ENCODE data around the gene MRTFA.
"Not testable (repeated sequence)": the region's sequence is repeated elsewhere in the genome, so short reads cannot be mapped to it uniquely, and the experiment has no call there.

Gene MRTFA

DNA sequence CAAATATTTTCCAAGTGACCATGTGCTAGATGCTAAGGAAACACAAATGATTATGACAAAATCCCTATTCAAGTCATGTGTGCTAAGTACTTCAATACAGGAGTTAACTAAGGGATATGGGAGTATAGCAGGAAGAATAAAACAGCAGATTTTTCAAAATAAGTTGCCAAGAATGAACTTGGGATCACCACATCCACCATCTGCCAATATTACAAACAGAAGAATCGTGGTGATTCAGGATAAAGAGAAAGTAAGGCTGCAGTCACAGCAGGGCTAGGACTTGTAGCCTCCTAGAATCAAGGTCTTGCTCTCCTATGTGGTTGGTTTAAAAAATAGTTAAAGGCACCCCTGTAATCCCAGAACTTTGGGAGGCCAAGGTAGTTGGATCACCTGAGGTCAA, 34.3 kb downstream of the MRTFA start:
- TF ChIP-seq ZFX (IDR thresholded peaks at IDR 0.05) (no peak), CTCF (conservative IDR thresholded peaks at IDR 0.05) (no peak)
- peak overlapping the region; percentile 56 for H3K27ac ChIP-seq

GRCh38 chr22:40599731-40600130, 36.8 kb downstream of the MRTFA start:
- TF ChIP-seq ZFX (IDR thresholded peaks at IDR 0.05) (no peak), CTCF (conservative IDR thresholded peaks at IDR 0.05) (no peak)

GRCh38 chr22:40598712-40599111, 37.8 kb downstream of the MRTFA start:
- not testable (repeated sequence) for H3K27ac ChIP-seq

More at GRCh38 chr22:40599731-40600130, 36.8 kb downstream of the MRTFA start:
- no peak overlapping the region for H3K27ac ChIP-seq

DNA sequence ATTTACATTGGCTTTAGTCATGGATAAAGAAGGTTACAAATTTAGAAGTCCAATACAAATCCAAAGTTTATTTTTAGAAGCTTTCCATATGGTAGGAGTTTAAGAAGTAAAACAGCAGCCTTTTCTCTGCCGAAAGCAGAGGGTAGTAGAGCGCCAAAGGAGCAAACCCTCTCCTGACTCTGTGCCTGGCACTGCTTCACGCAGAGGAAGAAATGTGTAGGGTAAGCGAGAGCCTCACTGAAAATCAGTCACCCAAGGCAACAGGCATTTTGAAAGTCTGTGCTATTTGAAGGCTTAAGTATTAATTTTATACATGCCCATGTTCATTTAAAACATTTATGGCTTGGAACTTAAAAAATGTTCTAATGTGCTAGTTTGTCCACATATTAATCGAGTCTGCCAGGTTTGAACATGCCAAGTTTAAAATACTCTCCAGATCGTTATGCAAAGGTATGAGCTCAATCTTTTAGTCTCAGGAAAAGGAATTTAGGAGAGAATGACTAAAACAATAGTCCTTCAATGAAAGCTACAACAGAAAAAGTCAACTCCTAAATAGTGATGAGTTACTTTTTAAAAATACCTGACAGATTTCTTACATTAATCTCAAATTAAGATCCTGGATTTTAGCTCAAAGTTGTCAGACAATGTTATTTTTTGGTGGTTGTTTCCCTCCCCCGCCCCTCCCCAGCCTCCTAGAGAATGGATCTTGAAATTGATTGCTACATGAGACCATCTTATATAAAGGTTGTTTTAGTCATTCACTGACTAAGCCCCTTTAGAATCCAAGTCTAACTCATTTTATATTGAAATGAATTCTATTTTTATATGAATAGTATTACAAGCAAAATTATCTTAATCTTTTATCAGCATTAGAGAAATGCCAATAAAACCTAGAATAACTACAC, 38.7 kb downstream of the MRTFA start:
- no peak overlapping the region for H3K27ac ChIP-seq
- TF ChIP-seq ZFX (IDR thresholded peaks at IDR 0.05) (no peak), CTCF (conservative IDR thresholded peaks at IDR 0.05) (no peak)

DNA sequence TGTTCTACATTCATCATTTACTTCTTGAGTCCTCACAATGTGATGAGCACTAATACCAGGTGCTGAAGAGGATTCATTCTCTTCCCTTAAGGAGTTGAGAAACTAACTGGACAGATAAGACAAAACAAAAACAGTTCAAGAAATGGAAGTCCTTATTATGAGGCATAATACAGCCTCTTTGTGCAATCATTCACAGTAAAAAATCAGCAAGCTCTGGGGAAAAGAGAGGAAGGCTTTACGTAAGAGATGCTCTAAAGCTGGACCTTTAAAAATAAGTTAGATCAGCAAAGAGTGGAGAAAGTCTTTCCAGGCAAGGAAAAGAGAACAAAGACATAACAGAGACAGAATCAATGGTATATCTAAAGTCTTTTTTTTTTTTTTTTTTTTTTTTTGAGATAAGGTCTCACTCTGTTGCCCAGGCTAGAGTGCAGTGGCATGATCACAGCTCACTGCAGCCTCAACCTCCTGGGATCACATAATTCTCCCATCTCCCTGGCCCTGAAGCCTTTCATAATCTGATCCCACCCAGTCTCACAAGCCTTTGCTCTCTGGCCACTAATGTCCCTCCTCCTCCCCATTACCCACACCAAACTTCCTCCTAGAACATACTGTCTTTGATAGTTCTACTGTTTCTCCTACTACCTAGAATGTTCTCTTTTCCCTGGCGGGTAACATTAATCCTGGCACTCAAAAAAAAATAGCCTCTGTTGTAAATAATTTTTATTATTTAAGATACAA, 40.9 kb downstream of the MRTFA start:
- H3K27ac ChIP-seq = no peak overlapping the region
- TF ChIP-seq CTCF (conservative IDR thresholded peaks at IDR 0.05) (no peak), ZFX (IDR thresholded peaks at IDR 0.05) (no peak)

GRCh38 chr22:40594924-40595323, 41.6 kb downstream of the MRTFA start:
- no peak for TF ChIP-seq CTCF (conservative IDR thresholded peaks at IDR 0.05)
- TF ChIP-seq ZFX (IDR thresholded peaks at IDR 0.05) = no peak
- H3K27ac ChIP-seq = no peak overlapping the region

DNA sequence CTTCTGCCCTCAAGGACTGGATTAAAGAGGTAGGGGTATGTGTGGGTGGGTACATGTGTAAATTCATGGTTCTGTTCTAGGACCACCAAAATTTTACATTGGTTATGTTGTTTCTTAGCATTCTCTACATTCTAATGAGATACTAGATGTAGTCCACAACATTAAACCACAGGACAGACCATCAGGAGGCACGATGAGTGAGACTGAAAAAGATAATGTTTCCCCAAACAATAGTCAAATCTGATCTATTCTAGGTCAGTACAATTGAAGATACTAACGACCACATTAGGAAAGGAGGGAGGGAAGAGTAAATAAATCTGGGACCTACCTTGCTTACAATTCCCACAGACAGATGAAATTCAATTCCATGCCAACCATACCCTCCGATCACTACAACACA, 42.2 kb downstream of the MRTFA start:
- H3K27ac ChIP-seq = no peak overlapping the region
- TF ChIP-seq ZFX (IDR thresholded peaks at IDR 0.05) (no peak), CTCF (conservative IDR thresholded peaks at IDR 0.05) (no peak)
